Daoy (cell line): ENCODE measurements around the gene CCL27. TPM values are rescaled to one million over a fixed set of nuclear protein-coding genes. Genes with fewer than 3 reads are reported as not detected.

ENCODE experiments used
- DNase-seq: peaks from one replicate; pipeline ENCODE4 v3.0.0-alpha.2; 2015; ENCODE audit warnings: low read depth
- total RNA-seq: library from RNA; depleted of rRNA; stranded (reverse); fragments of >200 nt; shearing (Covaris generic); gene quantifications from 2 replicates; pipeline ENCODE4 v1.2.3, GENCODE V29; 2014; rRNA removed

The CCL27 gene
- not detected in 2 replicates for total RNA-seq

DNA sequence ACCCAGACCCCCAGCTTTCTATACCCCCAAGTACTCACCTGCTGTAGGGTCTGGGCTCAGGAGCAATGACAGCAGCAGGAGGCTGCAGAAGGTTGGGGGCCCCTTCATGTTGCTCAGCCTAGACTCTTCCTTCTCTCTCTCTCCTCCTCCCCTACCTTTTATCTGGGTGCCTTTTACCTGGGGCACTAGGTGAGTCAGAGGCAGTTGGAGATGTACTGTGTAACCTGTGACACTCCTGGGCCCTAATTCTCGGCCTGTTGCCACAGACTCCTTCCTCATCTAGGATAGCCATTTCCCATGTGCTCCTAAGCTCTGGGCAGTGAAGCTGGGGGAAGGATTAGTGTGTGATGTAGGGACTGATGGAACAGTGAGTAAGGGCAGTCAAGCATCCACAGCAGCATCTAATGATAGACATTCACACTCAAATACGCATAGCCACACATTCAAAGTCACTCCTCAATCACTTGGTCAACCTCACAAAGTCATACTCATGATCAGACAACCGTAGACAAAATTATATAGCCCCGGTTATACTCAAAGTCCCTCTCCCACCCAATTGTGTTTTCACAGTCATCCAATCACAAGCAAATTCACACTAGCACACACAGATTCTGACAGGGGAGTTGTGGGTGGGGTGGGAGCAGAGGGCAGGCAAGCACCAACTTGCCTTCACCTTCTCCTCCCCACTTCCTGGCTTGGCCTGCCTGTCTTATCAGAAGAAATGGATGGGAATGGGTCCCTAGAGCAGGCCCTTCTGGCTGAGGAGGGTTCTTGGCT, at the start of gene CCL27:
CCL27 (minus strand) TSS at position 132 of the 777 bp plus-strand sequence; CDS start at position 108, 24 bp downstream.
- DNase-seq: no peak

DNA sequence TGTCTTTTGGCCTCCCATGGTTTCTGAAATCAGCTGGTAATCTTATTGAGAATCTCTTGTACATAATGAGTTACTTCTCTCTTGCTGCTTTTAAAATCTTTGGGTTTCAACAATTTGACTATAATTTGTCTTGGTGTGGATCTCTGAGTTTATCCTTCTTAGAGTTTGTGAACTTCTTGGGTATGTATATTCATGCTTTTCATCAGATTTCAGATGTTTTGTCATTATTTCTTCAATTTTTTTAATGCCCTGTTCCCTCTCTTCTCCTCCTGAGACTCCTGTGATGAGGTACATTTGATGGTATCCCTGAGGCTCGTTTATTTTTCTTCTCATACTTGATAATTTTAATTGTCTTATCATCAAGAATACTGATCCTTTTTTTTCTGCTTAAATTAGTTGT, 49.7 kb upstream of the CCL27 start:
- no peak for DNase-seq

GRCh38 chr9:34710023-34710422, 47.6 kb upstream of the CCL27 start, which contains the start of gene CCL21:
TSS of gene CCL21 (minus strand) at chr9:34710136. CDS start at chr9:34710066, 70 bp downstream.
- peak; percentile 32 for DNase-seq

GRCh38 chr9:34709196-34709978, 46.9 kb upstream of the CCL27 start:
- no peak for DNase-seq

DNA sequence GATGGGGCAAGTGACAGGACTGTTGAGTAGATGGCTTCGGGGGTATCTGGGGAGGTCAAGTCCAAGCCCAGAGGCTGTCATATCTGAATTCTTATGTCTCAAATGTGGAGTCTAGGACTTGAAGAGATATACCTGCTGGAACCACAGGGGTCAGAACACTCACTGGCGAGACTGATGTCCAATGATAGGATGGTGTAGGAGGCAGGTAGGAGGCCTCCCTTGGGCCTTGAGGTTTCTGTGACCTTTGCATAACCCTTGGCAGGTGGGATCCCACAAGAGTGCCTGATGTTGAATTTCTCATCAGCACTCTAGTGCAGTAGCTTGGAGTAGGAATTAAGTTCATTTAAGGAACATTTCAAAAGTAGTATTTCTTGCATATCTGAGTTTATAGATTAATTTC, 44.7 kb upstream of the CCL27 start:
- no peak for DNase-seq

DNA sequence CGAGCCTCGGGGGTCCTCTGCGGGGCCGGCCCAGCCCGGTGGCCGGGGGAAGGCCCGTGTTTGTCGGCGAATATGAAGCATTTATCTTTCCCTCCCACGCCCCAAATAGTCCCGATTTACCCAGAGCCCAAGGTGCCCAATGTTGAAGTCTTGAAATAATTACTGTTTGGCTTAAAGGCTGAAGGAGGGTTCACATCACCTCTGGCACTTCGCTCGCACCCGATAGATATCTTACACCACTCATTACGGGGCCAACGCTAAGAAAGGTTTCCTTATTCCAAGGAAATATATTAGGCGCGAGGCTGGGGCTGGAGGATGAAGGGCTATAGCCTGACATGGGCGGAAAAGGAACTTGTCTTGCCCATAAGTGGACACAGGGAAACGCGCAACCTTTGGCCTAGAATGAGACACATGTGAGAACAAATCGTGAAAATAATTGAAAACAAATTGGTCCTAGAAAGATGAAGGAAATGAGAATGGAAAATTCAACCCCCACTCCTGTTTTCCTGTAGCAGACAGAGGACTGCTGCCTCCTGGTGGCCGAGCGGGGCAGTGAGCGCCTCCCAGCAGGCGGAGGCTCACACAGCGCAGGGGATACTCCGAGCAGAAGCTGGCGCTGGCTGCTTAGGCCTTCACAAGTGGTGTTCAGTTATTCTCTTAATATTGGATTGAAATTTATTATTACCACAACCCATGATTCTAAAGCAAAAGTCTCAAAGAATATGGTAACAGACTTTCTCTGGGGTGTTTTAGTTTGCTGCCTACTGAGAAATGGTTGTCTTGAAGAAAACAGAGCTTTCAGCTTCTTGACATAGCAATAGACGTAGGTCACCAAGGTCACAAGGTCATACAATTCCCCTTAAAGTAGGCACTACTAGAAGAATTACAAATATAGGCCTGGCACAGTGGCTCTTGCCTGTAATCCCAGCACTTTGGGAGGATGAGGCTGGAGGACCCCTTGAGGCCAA, 39.6 kb upstream of the CCL27 start:
- peak; percentile 83 for DNase-seq

- DNase-seq: peak; percentile 85
These were observed 38.7 kb upstream of the CCL27 start for GRCh38 chr9:34701023-34701768.

DNA sequence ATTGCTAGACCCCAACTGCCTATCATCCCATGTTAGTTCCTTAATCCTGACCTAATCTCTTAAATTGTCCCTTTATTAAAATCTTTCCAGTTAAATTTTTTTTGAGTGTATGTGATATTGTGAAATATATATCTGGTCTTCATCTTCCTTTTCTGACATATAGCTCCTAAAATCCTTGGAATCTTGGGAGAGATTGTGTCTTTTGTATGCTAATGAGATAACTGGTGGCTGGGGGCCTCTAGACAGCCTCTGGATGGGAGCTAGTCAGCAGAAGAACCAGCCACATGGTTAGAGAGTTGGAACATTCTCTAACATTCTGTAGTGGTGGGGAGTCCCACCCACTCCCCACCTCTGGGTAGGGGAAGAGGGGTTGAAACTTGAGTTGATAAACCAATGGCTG, 32.4 kb upstream of the CCL27 start:
- no peak for DNase-seq

DNA sequence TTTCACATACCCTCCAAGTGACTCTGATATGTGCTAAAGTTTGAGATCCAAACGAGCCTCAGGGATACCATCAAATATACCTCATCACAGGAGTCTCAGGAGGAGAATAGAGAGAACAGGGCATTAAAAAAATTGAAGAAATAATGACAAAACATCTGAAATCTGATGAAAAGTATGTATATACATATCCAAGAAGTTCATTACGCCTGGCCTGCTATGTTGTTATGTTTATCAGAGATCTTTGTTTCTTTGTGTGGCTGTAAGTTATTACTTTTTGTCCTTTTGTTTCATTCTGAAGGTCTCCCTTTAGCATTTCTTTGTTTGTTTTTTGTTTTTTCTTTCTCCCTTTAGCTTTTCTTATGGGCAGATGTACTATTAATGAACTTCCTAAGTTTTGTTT, 31.1 kb upstream of the CCL27 start:
- DNase-seq: no peak

DNA sequence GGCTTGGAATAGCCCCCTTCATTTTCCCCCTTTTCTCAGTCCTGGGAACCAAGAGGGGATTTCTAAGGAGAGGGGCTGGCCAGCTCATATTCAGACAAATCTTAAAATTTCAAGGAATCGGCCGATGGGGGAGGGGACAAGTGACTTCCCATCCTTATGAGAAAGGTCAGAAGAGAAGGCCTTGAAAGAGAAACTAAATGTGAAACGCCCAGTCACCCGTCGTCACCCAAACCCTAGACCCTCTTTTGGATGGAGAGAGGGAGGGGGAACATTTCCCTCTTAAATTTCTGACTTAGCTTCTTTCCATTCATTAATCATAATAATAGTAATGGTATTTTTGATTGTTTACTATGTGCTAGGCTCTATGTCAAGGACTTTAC, 29.5 kb upstream of the CCL27 start:
- no peak for DNase-seq

DNA sequence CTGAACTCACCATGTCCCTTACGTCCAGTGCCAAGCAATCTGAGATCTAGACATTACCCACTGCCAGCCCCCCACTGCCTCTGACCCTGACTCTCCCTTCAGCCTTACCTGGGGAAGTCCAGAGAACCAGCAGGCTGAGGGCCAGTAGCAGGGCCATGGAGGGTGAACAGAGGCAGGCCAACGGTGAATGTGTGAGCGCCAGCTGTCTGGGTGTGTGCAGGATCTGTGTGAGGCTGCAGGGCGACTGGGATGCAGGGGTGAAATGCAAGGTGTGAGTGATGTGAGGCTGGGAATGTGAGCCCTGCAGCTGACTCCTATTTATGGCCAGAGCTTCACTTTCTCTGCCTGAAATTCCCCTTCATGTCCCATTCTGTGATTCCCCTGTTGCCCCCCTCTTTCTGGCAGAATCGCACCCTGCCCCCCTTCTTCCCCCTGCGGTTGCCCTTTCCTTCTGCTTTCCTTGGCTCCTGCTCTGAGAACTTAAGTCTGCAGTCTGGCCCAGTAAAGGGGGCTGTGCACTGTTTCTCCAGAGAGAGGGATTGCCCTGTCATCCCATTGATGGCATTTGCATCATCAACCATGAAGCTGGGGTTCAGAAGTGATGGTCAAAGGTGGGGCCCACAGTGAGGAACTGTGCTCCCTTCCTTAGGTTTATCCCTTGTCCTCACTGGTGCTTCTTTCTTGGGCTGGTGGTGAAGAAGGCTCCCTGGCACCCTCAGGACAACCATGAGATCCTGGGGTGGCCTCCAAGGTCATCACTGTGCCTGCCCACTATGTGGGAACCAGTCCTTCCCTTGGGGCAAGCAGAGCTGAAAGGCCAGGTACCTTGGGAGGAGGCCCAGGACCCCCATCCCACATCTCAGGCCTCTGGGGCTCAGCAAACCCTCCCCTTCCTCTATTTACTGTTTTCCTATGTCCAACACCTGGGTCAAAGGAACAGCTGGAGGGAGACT, 28.8 kb upstream of the CCL27 start, which contains the start of gene CCL19:
CCL19 (minus strand) TSS at position 294 of the 953 bp plus-strand sequence; CDS start at position 157, 137 bp downstream.
- DNase-seq: no peak

- no peak for DNase-seq
These were observed 27.1 kb upstream of the CCL27 start for GRCh38 chr9:34689512-34689911.

GRCh38 chr9:34689116-34689470, 26.6 kb upstream of the CCL27 start:
- no peak for DNase-seq

GRCh38 chr9:34688329-34689115, 26.1 kb upstream of the CCL27 start:
- DNase-seq: no peak

DNA sequence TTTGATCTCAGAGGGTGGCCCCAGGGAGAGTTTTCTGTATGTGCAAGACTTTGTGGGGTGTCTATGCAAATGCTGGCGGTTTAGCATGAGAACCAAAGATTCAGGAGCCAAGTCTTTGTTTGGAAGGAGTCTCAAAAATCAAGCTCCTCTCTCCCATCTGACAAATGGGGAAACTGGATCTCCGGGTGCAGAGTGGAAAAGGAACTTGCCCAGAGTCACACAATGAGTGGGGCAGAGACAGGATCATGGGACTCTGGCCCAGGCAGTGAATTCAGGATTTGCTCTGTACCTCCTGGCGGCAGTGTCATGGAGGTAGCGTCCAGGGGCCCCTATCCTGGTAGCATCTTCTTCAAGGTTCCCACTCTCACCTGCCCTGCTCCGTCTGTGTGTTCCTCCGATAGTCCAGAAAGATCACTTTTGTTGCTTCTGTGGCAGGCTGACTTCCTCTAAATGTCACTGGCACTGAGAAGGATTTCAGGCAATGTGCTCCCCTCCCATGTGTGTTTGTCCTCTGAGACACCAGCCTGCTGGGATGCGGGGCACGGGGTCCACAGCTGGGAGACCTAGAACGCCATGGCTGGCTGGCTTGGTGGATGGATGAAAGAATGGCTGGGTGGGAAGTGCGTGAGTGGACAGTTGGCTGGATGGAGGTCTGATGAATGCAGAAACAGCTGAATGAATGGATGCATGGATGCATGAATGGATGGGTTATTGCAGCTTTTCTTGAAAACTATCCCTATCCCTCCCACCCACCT, 25.0 kb upstream of the CCL27 start:
- DNase-seq: no peak

- no peak for DNase-seq
These were observed 24.3 kb upstream of the CCL27 start for GRCh38 chr9:34686732-34687131.

DNA sequence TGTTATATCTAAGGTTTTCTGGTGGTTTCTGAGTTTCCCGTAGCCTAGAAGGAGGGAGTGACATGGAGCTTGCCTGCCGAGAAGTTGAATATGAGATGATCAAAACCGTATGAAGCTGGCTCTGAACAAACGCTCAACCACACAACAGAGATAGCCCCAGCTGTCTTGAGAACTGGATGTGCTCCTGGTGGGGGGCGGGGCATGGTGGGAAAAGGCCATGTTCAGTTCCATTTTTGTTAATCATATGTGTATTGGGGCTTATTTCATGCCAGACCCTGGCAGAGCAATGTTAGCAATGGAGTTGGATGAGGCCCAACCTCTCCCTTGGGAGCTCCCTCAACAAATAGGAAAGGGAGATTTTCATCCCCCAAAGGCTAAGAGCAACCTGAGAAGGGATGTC, 23.8 kb upstream of the CCL27 start:
- no peak for DNase-seq

GRCh38 chr9:34685591-34685990, 23.1 kb upstream of the CCL27 start:
- DNase-seq: no peak
